WERI-Rb-1 (cell line): ENCODE measurements around the gene IRF9.

ENCODE experiments used
- DNase-seq: peaks from one replicate; pipeline ENCODE4 v3.0.0-alpha.2; 2020
- H3K27ac ChIP-seq: fragments of 250-450 bp; sonication (Bioruptor Pico); 2 replicates; pipeline ENCODE4 v1.5.1; 2020; ENCODE audit warnings: mild to moderate bottlenecking, moderate library complexity
- H3K27me3 ChIP-seq: fragments of 250-450 bp; sonication (Bioruptor Pico); 2 replicates; pipeline ENCODE4 v1.5.1; 2021; ENCODE audit warnings: mild to moderate bottlenecking, low read depth, moderate library complexity; ENCODE audit not compliant: insufficient read depth, severe bottlenecking
- H3K36me3 ChIP-seq: fragments of 250-450 bp; sonication (Bioruptor Pico); 2 replicates; pipeline ENCODE4 v1.5.1; 2020; ENCODE audit warnings: mild to moderate bottlenecking, moderate library complexity
- H3K4me3 ChIP-seq: 2 replicates; pipeline ENCODE4 v1.5.1; 2011; ENCODE audit warnings: low read depth, mild to moderate bottlenecking, control low read depth, low read length
- H3K9me3 ChIP-seq: fragments of 250-450 bp; sonication (Bioruptor Pico); 2 replicates; pipeline ENCODE4 v1.5.1; 2021; ENCODE audit warnings: mild to moderate bottlenecking, moderate library complexity; ENCODE audit not compliant: severe bottlenecking
- CTCF ChIP-seq: IDR thresholded peaks from 2 replicates; pipeline ENCODE4 v1.5.1; 2011; ENCODE audit warnings: low read depth, mild to moderate bottlenecking, control low read depth, inconsistent platforms, low read length

IRF9 gene

GRCh38 chr14:24160499-24160849 lies 591 bp upstream of the IRF9 start:
- DNase-seq = no peak
- Histone ChIP-seq H3K27ac (peak overlapping the region; percentile 20; the same call in 1 of the 2 replicates), H3K4me3 (no peak overlapping the region), H3K9me3 (no peaks in the 10 kb centered on the region), H3K36me3 (peaks cover 68% of the 10 kb centered on the region), H3K27me3 (no peaks in the 10 kb centered on the region)
- TF ChIP-seq CTCF = no peak

DNA sequence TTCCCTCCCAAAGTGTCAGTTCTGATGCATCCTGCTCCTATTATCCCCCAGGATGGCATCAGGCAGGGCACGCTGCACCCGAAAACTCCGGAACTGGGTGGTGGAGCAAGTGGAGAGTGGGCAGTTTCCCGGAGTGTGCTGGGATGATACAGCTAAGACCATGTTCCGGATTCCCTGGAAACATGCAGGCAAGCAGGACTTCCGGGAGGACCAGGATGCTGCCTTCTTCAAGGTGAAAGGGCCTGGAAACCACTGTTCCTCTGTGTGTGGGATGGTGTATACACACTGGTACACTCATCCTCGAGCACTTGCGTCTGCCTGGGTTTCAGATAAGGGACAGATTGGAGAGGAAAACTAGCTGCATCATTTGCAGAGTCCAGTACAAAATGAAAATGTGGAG lies 1.0 kb downstream of the IRF9 start:
- no peak for TF ChIP-seq CTCF
- Histone ChIP-seq H3K9me3 (no peaks in the 10 kb centered on the region), H3K27me3 (no peaks in the 10 kb centered on the region), H3K4me3 (no peak overlapping the region), H3K36me3 (peaks cover 58% of the 10 kb centered on the region), H3K27ac (no peak overlapping the region)
- DNase-seq = no peak

DNA sequence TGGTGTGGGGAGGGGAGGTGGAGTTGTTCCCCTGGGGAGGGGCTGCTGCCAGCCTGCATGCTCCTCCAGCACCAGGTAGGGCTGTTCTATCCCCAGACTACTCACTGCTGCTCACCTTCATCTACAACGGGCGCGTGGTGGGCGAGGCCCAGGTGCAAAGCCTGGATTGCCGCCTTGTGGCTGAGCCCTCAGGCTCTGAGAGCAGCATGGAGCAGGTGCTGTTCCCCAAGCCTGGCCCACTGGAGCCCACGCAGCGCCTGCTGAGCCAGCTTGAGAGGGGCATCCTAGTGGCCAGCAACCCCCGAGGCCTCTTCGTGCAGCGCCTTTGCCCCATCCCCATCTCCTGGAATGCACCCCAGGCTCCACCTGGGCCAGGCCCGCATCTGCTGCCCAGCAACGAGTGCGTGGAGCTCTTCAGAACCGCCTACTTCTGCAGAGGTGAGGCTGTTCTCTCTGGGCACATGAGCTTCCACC lies 3.5 kb downstream of the IRF9 start:
- Histone ChIP-seq H3K9me3 (no peaks in the 10 kb centered on the region), H3K36me3 (peaks cover 41% of the 10 kb centered on the region), H3K27me3 (no peaks in the 10 kb centered on the region), H3K27ac (no peak overlapping the region), H3K4me3 (no peak overlapping the region)
- no peak for DNase-seq
- no peak for TF ChIP-seq CTCF

- no peak for DNase-seq
- H3K4me3 ChIP-seq = no peak overlapping the region
- no peaks in the 10 kb centered on the region for H3K27me3 ChIP-seq
- H3K36me3 ChIP-seq = peaks cover 29% of the 10 kb centered on the region
- no peaks in the 10 kb centered on the region for H3K9me3 ChIP-seq
- no peak for TF ChIP-seq CTCF
- H3K27ac ChIP-seq = no peak overlapping the region
These were observed 4.7 kb downstream of the IRF9 start for GRCh38 chr14:24165785-24166184.

DNA sequence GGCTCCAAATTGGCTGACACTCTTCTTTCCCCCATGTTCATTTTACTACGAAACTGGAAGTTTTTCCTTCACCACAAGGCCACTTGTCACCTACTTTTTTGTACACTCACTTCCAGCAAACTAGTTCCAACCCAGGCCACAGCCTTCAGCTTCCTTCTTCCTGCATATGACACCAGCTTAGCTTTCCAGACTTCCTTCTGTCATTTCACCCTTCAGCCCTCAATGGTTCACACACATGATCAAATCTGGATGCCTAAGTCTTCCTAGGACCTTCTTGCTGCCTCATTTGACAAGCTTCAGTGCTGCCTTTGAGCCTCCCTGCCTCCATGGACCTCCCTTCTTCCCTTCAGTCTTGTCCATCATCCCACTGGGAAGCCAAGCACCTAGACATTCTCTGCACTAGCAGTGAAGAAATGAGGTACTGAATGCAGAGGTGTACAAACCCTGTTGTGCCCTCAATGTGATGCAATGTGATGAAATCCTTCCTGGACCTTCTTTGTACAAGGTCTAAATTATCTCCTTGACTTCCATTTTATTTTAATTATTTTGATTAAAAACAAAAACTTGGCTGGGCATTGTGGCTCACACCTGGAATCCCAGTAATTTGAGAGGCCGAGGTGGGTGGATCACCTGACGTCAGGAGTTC lies 6.5 kb downstream of the IRF9 start:
- no peaks in the 10 kb centered on the region for H3K9me3 ChIP-seq
- H3K27me3 ChIP-seq = no peaks in the 10 kb centered on the region
- DNase-seq = no peak
- TF ChIP-seq CTCF = no peak
- no peak overlapping the region for H3K4me3 ChIP-seq
- H3K27ac ChIP-seq = no peak overlapping the region
- peaks cover 32% of the 10 kb centered on the region for H3K36me3 ChIP-seq
